HUDEP-2 (cell line): ENCODE results near the gene IGF2BP3.
A peak's percentile ranks its signal among the peaks of the same experiment; 100 is the strongest.

Experiments used
- DNase-seq, 76 experiments: peaks; one replicate each; lab custom pipeline; 2025; ENCODE audit not compliant: unreplicated experiment in 76 of 76; lab: John Stamatoyannopoulos, UW

IGF2BP3 gene

DNA sequence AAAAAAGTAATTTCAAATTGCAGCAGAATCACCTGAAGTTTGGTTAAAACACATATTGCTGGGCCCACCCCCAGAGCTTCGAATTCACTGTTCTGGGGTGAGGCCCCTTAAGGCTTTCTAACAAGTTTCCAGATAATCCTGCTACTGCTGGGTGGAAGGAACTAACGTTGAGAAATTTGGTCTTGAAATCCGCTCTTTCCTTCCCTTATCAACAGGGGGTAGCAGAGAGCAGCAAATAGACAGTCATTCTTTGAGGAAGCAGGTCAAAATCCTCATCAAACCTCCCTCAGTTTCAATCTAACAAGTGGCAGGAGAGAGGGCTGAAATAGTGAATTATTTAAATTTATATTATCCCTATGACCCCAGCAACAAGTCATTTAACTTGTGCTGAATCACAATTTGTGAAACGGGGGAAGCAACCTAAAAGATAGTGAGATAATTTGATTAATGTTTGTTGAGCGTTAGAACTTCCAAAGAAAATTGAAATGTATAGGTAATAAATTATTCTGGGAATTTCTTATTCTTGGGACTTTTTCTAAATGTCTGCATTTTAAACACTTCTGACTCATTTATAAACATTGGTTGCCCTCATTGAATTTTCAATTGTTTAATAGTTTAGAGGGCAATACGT is 192.8 kb downstream of the IGF2BP3 start:
- DNase-seq, result peak in 45 of 76 experiments; percentile 8 to 76 (median 49)

DNA sequence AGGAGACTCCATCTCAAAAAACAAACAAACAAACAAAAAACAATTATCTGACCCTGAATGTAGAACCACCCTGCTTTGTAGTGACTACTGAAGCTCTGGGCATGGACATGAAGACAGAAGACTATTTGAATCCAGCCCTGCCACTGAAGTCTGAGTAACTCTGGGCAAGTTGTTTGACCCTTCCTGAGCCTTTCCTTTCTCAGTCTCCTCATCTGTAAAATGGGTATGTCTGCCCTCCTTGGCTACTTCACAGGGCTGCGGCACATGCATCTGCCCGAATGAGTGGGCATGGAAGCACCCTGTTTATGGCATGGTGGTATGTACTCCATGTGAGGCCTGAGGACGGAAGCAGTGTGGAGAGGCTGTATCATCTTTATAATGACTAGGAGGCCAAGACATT is 193.3 kb downstream of the IGF2BP3 start:
- DNase-seq, result no peak

DNA sequence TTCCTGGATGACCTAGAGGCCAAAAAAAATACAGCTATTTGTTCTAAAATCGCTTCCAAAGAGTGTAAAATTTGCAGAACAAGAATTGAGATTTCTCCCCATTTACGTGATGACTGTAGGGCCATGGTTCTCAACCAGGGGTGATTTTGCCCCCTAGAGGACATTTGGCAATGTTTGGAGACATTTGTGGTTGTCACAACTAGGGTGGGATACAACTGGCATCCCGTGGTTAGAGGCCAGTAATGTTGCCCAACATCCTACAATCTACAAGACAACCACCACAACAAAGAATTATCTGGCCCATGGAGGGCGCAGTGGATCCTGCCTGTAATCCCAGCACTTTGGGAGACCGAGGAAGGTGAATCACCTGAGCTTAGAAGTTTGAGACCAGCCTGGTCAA is 193.9 kb downstream of the IGF2BP3 start:
- DNase-seq, result peak in 11 of 76 experiments; percentile 2 to 36 (median 17)

DNA sequence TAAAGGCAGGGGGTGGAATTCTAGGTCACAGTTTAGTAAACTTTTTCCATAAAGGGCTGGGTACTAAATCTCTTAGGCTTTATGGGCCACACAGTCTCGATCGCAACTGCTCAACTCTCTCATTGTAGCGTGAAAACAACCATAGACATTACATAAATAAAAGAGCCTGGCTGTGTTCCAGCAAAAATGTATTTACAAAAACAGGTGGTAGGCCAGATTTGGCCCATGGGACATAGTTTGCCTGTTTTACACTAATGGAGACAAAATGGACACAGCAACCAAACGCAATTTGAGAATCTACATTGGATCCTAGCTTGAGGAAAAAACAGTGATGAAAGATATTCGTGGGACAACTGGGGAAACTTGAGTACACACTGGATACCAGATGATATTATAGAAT is 194.4 kb downstream of the IGF2BP3 start:
- no peak for DNase-seq

DNA sequence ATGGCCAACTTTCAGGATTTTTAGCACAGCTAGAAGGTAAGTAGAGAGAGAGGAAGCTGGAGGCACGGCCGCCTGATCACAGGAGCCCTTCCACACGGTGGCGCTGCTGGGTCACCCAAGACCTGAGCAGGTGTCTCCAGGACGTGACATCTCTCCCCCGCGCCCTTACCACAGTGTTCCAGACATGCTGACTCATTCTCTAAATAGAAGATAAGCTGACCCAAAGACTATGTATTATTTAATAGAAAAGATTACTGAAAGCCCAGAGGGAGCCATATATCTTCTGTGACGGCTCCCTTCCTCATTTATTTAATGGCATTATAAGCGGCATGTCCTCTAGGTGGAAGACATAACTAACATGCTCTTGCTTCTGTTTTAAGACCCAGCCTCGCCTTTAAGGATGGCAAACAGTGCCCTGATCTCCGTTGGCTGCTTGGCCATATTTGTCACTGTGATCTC is 197.1 kb downstream of the IGF2BP3 start:
- DNase-seq, result peak in 75 of 76 experiments; percentile 21 to 97 (median 89)

DNA sequence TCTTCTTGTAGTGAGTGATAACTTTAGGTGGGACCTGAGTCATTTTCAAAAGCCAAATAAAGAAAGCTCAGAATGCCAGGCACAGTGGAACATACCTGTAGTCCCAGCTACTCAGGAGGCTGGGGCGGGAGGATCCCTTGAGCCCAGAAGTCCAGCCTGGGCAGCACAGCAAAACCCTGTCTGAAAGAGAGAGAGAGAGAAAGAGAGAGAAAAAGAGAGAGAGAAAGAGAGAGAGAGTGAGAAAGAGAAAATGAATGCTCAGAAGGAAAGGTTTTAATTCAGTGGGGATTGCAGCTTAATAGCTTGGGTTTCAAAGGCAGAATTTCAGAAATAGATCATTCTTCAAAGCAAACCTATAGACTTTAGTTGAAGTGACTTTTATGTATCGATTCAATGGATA is 198.0 kb downstream of the IGF2BP3 start:
- DNase-seq, result no peak

DNA sequence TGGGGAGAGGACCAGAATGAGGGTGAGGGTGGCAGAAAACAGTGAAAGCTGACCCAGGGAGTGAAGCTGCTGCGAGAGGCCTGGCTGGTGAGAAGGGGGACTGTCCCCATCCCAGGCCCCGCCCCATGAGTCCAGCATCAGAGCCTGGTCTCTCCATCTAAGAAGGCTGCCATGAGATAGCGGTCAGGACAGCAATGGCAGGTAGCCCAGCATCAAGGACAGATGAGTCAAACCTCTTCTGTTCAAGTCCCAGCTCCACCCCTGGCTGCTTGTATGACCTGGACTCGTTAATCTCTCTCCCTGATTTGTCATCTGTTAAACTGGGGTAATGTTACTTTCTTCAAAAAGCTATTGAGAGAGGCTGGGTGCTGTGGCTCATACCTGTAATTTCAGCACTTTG is 201.5 kb downstream of the IGF2BP3 start:
- DNase-seq, result peak in 5 of 76 experiments; percentile 12 to 38 (median 21)

DNA sequence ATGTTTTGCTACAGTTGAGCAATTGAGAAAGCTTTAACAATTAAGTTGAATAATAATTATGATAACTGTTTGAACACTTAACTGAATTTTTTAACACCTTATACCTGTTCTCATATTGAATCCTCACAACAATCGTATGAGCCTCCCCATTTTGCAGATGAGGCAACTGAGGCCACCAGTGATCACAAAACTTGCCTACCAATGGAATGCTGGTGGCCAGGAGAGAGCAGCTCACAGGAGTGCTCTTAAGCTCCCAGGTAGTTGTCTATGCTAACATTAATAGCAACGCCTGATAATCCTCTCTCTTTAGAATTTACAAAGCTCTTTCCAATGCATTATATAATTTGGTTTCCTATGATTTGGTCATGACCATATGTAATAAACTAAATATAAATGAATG is 202.1 kb downstream of the IGF2BP3 start:
- DNase-seq, result no peak

DNA sequence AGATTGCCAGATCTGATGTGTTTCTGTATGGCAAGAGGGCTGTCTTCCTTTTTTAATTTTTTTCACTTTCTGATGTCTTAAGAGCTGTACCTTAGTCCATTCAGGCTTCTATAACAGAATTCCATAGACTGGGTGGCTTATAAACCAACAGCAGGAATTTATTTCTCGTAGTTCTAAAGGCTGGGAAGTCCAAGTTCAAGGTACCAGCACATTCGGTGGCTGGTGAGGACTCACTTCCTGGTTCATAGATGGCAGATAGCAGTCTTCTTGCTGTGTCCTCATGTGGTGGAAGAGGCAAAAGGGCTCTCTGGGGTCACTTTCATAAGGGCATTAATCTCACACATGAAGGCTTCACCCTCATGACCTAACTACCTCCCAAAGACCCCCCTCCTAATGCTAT is 202.9 kb downstream of the IGF2BP3 start:
- no peak for DNase-seq

DNA sequence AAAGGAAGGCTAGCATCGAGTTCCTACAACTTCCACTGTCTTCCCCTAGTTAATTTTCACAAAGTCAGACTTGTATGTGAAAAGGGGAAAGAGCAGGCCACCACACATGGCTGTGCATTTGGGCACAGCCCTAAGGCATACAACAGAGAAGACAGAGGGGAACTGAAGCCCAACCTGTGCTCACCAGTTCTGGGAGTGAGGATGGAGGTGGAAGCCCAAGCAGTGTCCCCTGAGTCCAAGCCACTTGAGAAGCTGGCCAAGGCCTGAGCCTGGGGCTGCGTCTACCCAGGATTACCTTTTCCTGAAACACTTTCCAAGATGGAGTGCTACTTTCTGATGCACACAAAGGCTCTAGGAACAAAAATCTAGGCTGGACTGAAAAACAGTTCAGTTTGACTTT is 203.4 kb downstream of the IGF2BP3 start:
- no peak for DNase-seq

DNA sequence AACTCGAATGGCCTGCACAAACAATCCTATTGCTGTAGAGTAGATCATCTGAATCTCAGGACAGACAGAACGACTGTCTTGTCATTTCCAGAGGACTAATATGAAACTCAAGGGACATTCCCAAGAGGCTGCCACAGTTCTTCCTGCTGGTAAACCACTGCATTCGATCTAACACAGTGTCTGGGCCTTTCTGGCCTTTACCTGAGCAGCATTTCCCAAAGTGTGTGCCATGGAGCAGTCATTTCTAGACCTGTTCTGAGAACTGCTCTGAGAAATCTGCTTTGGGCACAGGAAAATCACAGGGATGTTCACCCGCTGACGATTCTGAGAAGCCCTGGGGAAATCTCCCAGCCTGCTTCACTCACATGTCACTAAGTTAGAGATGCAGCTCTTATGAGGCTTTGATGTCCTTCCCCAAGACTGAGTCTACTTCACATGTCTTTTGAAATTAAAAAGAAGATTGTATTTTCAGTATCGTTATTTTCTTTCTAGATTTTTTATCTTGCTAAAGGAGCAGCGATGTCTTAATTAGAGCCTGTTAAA is 205.3 kb downstream of the IGF2BP3 start:
- no peak for DNase-seq

DNA sequence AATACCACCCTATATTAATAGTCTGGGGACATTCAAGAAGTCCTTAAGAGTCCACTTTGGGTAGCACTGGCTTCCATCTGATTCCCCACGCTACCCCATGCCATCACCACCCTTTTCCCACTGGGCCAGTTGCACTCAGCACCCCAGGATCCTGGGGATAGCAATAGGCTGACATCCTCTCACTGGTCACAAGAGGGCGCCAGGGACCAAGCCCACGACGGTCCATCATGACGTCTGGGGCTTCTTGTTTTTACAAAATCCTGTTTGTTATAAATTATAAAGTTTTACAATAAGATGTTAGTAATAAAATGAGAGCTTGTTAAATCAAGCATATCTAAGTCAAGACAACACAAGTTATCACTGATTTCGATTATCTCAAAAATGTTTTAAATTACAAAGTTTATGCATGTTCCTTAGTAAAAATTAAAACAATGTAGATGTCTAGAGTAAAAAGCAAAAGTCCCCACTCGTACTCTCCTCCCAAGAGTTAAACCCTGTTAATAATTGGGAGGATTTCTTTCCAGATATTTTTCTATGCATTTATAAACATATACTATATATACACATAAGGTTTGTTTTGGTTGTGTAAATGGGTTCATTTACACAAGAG is 208.3 kb downstream of the IGF2BP3 start:
- DNase-seq, result peak in 62 of 76 experiments; percentile 2 to 69 (median 44)

DNA sequence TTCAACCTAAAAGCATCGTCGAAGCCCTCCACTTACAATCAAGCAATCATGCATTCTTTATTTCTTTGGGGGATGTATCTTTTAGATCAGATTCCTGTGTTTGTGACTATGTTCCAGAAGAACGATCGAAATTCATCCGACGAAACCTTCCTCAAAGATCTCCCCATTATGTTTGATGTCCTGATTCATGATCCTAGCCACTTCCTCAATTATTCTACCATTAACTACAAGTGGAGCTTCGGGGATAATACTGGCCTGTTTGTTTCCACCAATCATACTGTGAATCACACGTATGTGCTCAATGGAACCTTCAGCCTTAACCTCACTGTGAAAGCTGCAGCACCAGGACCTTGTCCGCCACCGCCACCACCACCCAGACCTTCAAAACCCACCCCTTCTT is 209.9 kb downstream of the IGF2BP3 start:
- DNase-seq, result no peak
